Keratinocyte (primary cell): ENCODE data around the gene FANCB. TPM values are rescaled to one million over a fixed set of nuclear protein-coding genes. Genes with fewer than 3 reads are reported as not detected.

ENCODE experiments used
- DNase-seq: peaks from one replicate; pipeline ENCODE4 v3.0.0-alpha.2; 2011; ENCODE audit warnings: low read depth, missing footprints, low spot score
- FAIRE-seq: peaks from 2 replicates; lab custom pipeline; 2011; peaks lifted over from hg19 to GRCh38; lab: Jason Lieb, UNC
- H2AFZ ChIP-seq: 2 replicates; pipeline ENCODE4 v1.6.0; 2012; ENCODE audit warnings: low read length, control low read depth, inconsistent platforms; ENCODE audit not compliant: control insufficient read depth
- H3K27ac ChIP-seq: 2 replicates; pipeline ENCODE4 v1.5.1; 2011; ENCODE audit warnings: low read length; ENCODE audit not compliant: control insufficient read depth, insufficient read depth
- H3K27me3 ChIP-seq: 3 replicates; pipeline ENCODE4 v1.6.0; 2011; ENCODE audit warnings: low read length; ENCODE audit not compliant: control insufficient read depth, insufficient read depth; ENCODE audit errors: extremely low read depth
- H3K36me3 ChIP-seq, 2 experiments: 2 replicates in 1 of 2; 3 replicates in 1 of 2; pipeline ENCODE4 v1.5.1; 2011; ENCODE audit warnings: low read length in 2 of 2, mild to moderate bottlenecking in 1 of 2; ENCODE audit not compliant: control insufficient read depth in 2 of 2, insufficient read depth in 2 of 2; ENCODE audit errors: extremely low read depth in 1 of 2
- H3K4me1 ChIP-seq: 3 replicates; pipeline ENCODE4 v1.5.1; 2011; ENCODE audit warnings: low read length; ENCODE audit not compliant: control insufficient read depth, insufficient read depth; ENCODE audit errors: extremely low read depth
- H3K4me2 ChIP-seq: 3 replicates; pipeline ENCODE4 v1.6.0; 2011; ENCODE audit warnings: low read depth, low read length; ENCODE audit not compliant: control insufficient read depth, insufficient read depth; ENCODE audit errors: extremely low read depth
- H3K4me3 ChIP-seq, 3 experiments: fragments of 200-600 bp in 1 of 3; sonication (generic) in 1 of 3; 2 replicates in 2 of 3; 3 replicates in 1 of 3; pipeline ENCODE4 v1.5.1; 2011 to 2016; ENCODE audit warnings: low read length in 3 of 3, mild to moderate bottlenecking in 3 of 3, control low read depth in 2 of 3, inconsistent platforms in 1 of 3, low read depth in 1 of 3, mixed read lengths in 1 of 3, mixed run types in 1 of 3, moderate library complexity in 1 of 3; ENCODE audit not compliant: control insufficient read depth in 2 of 3, insufficient read depth in 2 of 3; ENCODE audit errors: extremely low read depth in 1 of 3
- H3K79me2 ChIP-seq: 2 replicates; pipeline ENCODE4 v1.6.0; 2012; ENCODE audit warnings: low read length; ENCODE audit not compliant: control insufficient read depth, insufficient read depth
- H3K9ac ChIP-seq: 3 replicates; pipeline ENCODE4 v1.6.0; 2011; ENCODE audit warnings: low read length; ENCODE audit not compliant: control insufficient read depth, insufficient read depth; ENCODE audit errors: extremely low read depth
- H3K9me1 ChIP-seq: 3 replicates; pipeline ENCODE4 v1.6.0; 2011; ENCODE audit warnings: low read length; ENCODE audit not compliant: control insufficient read depth, insufficient read depth; ENCODE audit errors: extremely low read depth
- H3K9me3 ChIP-seq: 2 replicates; pipeline ENCODE4 v1.5.1; 2012; ENCODE audit warnings: low read depth, low read length; ENCODE audit not compliant: control insufficient read depth
- H4K20me1 ChIP-seq: 3 replicates; pipeline ENCODE4 v1.6.0; 2011; ENCODE audit warnings: low read length; ENCODE audit not compliant: control insufficient read depth, insufficient read depth; ENCODE audit errors: extremely low read depth
- CTCF ChIP-seq, 3 experiments: IDR thresholded peaks in 1 of 3; conservative IDR thresholded peaks in 1 of 3; optimal IDR thresholded peaks in 1 of 3; 2 replicates in 2 of 3; 3 replicates in 1 of 3; pipeline versions ENCODE3 to v1.5.1; 2011; ENCODE audit warnings: low read length in 3 of 3, mild to moderate bottlenecking in 3 of 3, moderate library complexity in 2 of 3, control low read depth in 1 of 3, inconsistent platforms in 1 of 3; ENCODE audit not compliant: insufficient read depth in 2 of 3; ENCODE audit errors: extremely low read depth in 1 of 3
- EZH2 ChIP-seq: IDR thresholded peaks from one replicate; pipeline ENCODE4 v1.6.1; 2012; ENCODE audit warnings: inconsistent platforms, mild to moderate bottlenecking, low read length, moderate library complexity
- dilution Hi-C: fragments of 300-500 bp; cut with MboI; formaldehyde crosslinking; loops from one replicate; pipeline ENCODE4 v1.7.0; 2020; ENCODE audit warnings: low sequenced_read_pairs; ENCODE audit not compliant: extremely low pct_ligation_motif_present
- polyA plus RNA-seq, 5 experiments: library from polyadenylated mRNA; depleted of rRNA in 3 of 5; stranded (reverse) in 3 of 5; stranded (forward) in 1 of 5; unstranded in 1 of 5; fragments of >200 nt; gene quantifications; 1 replicate in 1 of 5; 2 replicates in 3 of 5; 3 replicates in 1 of 5; pipeline versions ENCODE4 v1.2.1 to v1.2.3, GENCODE V29; 2011 to 2012; ENCODE audit warnings: missing spikeins in 2 of 5, low read depth in 1 of 5, low replicate concordance in 1 of 5

FANCB gene
- polyA plus RNA-seq, 1 donor (not counting 4 experiments of a cell fraction or from before 2014, with no cell fraction given) = 3.9 TPM

GRCh38 chrX:14832586-14832985 lies 40.3 kb downstream of the FANCB start:
- no peaks in the 10 kb centered on the region for H3K27me3 ChIP-seq
- H2AFZ ChIP-seq = no peak overlapping the region
- no peak overlapping the region for H3K27ac ChIP-seq
- no peaks in the 10 kb centered on the region for H3K9me1 ChIP-seq
- no peaks in the 10 kb centered on the region for H3K4me1 ChIP-seq
- TF ChIP-seq EZH2 (no peak), CTCF (optimal IDR thresholded peaks at IDR 0.05 in 1 of 3, IDR thresholded peaks at IDR 0.05 in 1 of 3, conservative IDR thresholded peaks at IDR 0.05 in 1 of 3; ENCODE audit: extremely low read depth in 1 of 3, insufficient read depth in 2 of 3, low read length in 3 of 3) (no peak)
- dilution Hi-C loops = no loop called here
- FAIRE-seq = no peak
- H3K9ac ChIP-seq = no peak overlapping the region
- H3K79me2 ChIP-seq = no peaks in the 10 kb centered on the region
- no peaks in the 10 kb centered on the region for H3K9me3 ChIP-seq
- no peaks in the 10 kb centered on the region for H3K36me3 ChIP-seq
- no peak overlapping the region for H3K4me2 ChIP-seq
- no peaks in the 10 kb centered on the region for H4K20me1 ChIP-seq
- H3K4me3 ChIP-seq = no peak overlapping the region
- DNase-seq = no peak

GRCh38 chrX:14832151-14832550 lies 40.7 kb downstream of the FANCB start:
- Histone ChIP-seq H3K4me2 (no peak overlapping the region), H2AFZ (no peak overlapping the region), H4K20me1 (no peaks in the 10 kb centered on the region), H3K79me2 (no peaks in the 10 kb centered on the region), H3K4me1 (no peaks in the 10 kb centered on the region), H3K9ac (no peak overlapping the region), H3K9me1 (no peaks in the 10 kb centered on the region), H3K36me3 (no peaks in the 10 kb centered on the region), H3K4me3 (no peak overlapping the region), H3K27ac (no peak overlapping the region), H3K27me3 (no peaks in the 10 kb centered on the region), H3K9me3 (no peaks in the 10 kb centered on the region)
- DNase-seq (no peak), FAIRE-seq (no peak)
- dilution Hi-C loops = no loop called here
- TF ChIP-seq EZH2 = no peak
- TF ChIP-seq CTCF (optimal IDR thresholded peaks at IDR 0.05 in 1 of 3, IDR thresholded peaks at IDR 0.05 in 1 of 3, conservative IDR thresholded peaks at IDR 0.05 in 1 of 3; ENCODE audit: extremely low read depth in 1 of 3, insufficient read depth in 2 of 3, low read length in 3 of 3) = no peak
